Common myeloid progenitor, CD34-positive (primary cell): ENCODE data around the gene IL22RA1.
A peak's percentile ranks its signal among the peaks of the same experiment; 100 is the strongest.

Source experiments
- CTCF ChIA-PET: fragments of 350-600 bp; sonication (Branson Sonifier 250); formaldehyde crosslinking; loops from one replicate; lab custom pipeline; 2021; ENCODE audit warnings: antibody characterized with exemption; lab: Charles Lee
- POLR2A ChIA-PET: fragments of 350-600 bp; sonication (Branson Sonifier 250); formaldehyde crosslinking; loops from one replicate; lab custom pipeline; 2021; ENCODE audit warnings: antibody characterized with exemption; lab: Charles Lee
- DNase-seq, 3 donors: peaks; one replicate each; pipeline versions ENCODE4 v3.0.0 to v3.0.0-alpha.2; 2013
- H3K27ac ChIP-seq, 2 experiments: 1 replicate in 1 of 2; 2 replicates in 1 of 2; pipeline ENCODE4 v1.7.0; 2013; ENCODE audit warnings: inconsistent platforms in 2 of 2, low read length in 2 of 2, mild to moderate bottlenecking in 2 of 2, low read depth in 1 of 2, moderate library complexity in 1 of 2; ENCODE audit not compliant: severe bottlenecking in 2 of 2, insufficient read depth in 1 of 2, poor library complexity in 1 of 2
- H3K27me3 ChIP-seq, 5 experiments: replicated peaks in 2 of 5; 1 replicate in 3 of 5; 2 replicates in 2 of 5; pipeline versions ENCODE4 v1.6.1 to v1.7.0; 2013; ENCODE audit warnings: low read length in 4 of 5, mild to moderate bottlenecking in 2 of 5, moderate library complexity in 2 of 5, inconsistent platforms in 1 of 5; ENCODE audit not compliant: insufficient read depth in 5 of 5, control insufficient read depth in 4 of 5
- H3K36me3 ChIP-seq, 4 experiments: 1 replicate in 2 of 4; 2 replicates in 2 of 4; pipeline versions ENCODE4 v1.6.1 to v1.7.0; 2013; ENCODE audit warnings: low read length in 3 of 4, control low read depth in 1 of 4, mild to moderate bottlenecking in 1 of 4; ENCODE audit not compliant: control insufficient read depth in 4 of 4, insufficient read depth in 4 of 4
- H3K4me1 ChIP-seq, 4 experiments: 1 replicate in 3 of 4; 2 replicates in 1 of 4; pipeline versions ENCODE4 v1.6.1 to v1.7.1; 2013; ENCODE audit warnings: low read length in 3 of 4, mild to moderate bottlenecking in 3 of 4, control low read depth in 1 of 4, inconsistent platforms in 1 of 4, moderate library complexity in 1 of 4; ENCODE audit not compliant: control insufficient read depth in 4 of 4, insufficient read depth in 4 of 4; ENCODE audit errors: control extremely low read depth in 1 of 4
- H3K4me3 ChIP-seq, 7 experiments: 1 replicate in 4 of 7; 2 replicates in 3 of 7; pipeline versions ENCODE4 v1.5.1 to v1.7.0; 2013; ENCODE audit warnings: mild to moderate bottlenecking in 7 of 7, low read length in 6 of 7, moderate library complexity in 6 of 7, inconsistent platforms in 2 of 7, low read depth in 2 of 7, control low read depth in 1 of 7; ENCODE audit not compliant: insufficient read depth in 4 of 7, control insufficient read depth in 1 of 7; ENCODE audit errors: extremely low read depth in 1 of 7
- H3K9me3 ChIP-seq, 5 experiments: 1 replicate in 4 of 5; 2 replicates in 1 of 5; pipeline versions ENCODE4 v1.6.1 to v1.7.1; 2013; ENCODE audit warnings: low read length in 4 of 5, mild to moderate bottlenecking in 2 of 5, inconsistent platforms in 1 of 5, low read depth in 1 of 5, moderate library complexity in 1 of 5; ENCODE audit not compliant: control insufficient read depth in 4 of 5, insufficient read depth in 2 of 5; ENCODE audit errors: control extremely low read depth in 1 of 5
- WGBS: methylation state at CpG from one replicate; pipeline ENCODE4 v1.1.5; 2013; ENCODE audit not compliant: insufficient coverage; 5-methylcytosine and 5-hydroxymethylcytosine counted together

Gene IL22RA1

DNA sequence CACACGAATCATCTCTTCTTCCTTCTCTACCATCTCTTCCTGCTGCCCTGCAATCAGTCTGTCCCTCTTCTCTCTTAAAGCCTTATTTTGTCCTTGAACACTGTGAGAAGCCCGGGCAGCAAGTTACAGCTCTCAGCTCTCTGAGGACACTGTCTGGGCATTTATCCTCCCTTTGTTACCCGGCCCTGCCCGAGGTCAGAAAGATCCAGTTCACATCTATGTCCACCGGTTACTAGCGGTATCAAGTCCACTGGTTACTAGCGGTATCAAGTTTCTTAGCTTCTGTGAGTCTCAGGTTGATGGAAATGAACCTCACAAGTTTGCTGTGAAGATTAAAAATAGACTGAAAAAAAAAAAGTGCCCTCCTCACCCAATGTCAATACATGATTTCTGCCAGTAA is 25.3 kb upstream of the IL22RA1 start:
- Histone ChIP-seq H3K4me3 (no peak overlapping the region), H3K36me3 (no peaks in the 10 kb centered on the region), H3K27ac (no peak overlapping the region), H3K27me3 (peaks cover 0 to 4% (median 0%) of the 10 kb centered on the region in 5 experiments), H3K9me3 (no peaks in the 10 kb centered on the region), H3K4me1 (no peaks in the 10 kb centered on the region)
- CTCF ChIA-PET: no interaction called here
- 96% methylated on average over 7 of the region's 7 CpGs for WGBS
- POLR2A ChIA-PET: interaction anchor here (0.7 kb wide), 1 partner anchor 31 kb away, joined by 3 read pairs; no protein-coding TSS in a partner anchor
- no peak for DNase-seq

DNA sequence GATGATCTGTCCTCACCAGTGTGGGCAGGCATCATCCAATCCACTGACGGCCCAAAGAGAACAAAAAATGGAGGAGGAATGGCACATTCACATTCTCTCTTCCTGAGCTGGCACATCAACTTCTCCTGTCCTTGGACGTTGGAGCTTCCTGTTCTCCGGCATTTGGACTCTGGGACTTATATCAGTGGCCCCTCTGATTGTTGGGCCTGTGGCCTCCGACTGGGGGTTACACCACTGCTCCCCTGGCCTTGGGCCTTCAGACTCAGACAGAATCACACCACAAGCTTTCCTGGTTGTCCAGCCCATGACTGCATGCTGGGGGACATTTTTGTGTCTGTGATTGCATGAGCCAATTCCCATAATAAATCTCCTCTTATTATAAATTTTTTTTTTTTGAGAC is 24.1 kb upstream of the IL22RA1 start:
- 80% methylated on average over 3 of the region's 4 CpGs for WGBS
- no peaks in the 10 kb centered on the region for H3K9me3 ChIP-seq
- DNase-seq: no peak

DNA sequence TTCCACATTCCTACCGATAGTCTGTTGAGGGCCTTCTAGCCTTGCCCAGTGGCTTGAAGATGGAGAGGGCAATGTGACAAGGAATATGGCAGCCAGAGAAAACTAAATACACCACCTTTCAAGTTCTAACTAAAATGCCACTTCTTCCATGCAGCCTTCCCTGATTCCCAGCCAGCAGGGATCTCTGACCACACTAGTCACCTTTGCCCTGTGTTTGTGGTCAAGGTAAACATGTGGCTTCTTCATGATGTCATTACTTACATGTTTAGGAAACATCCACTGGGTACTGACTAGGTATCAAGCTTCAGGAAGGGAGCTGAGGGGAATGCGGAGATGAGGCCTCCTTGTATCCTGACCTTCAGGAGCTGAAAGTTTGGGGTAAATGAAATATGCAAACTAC is 22.6 kb upstream of the IL22RA1 start:
- Histone ChIP-seq H3K27ac (no peak overlapping the region), H3K4me1 (no peaks in the 10 kb centered on the region), H3K27me3 (peaks cover 0 to 1% (median 0%) of the 10 kb centered on the region in 5 experiments), H3K9me3 (no peaks in the 10 kb centered on the region), H3K36me3 (no peaks in the 10 kb centered on the region), H3K4me3 (no peak overlapping the region)
- 100% methylated on average over 2 of the region's 2 CpGs for WGBS
- CTCF ChIA-PET: interaction anchor here (1.0 kb wide), 1 partner anchor 16 kb away, joined by 3 read pairs; no protein-coding TSS in a partner anchor
- DNase-seq: no peak
- POLR2A ChIA-PET: interaction anchor here (1.2 kb wide), 1 partner anchor 10 kb away, joined by 4 read pairs; no protein-coding TSS in a partner anchor

More for the DNA sequence above, 24.1 kb upstream of the IL22RA1 start:
- Histone ChIP-seq H3K27ac (no peak overlapping the region), H3K4me1 (no peaks in the 10 kb centered on the region), H3K27me3 (peaks cover 0 to 1% (median 0%) of the 10 kb centered on the region in 5 experiments), H3K36me3 (no peaks in the 10 kb centered on the region), H3K4me3 (no peak overlapping the region)
- POLR2A ChIA-PET: no interaction called here
- CTCF ChIA-PET: interaction anchor here (0.8 kb wide), 1 partner anchor 18 kb away, joined by 3 read pairs; no protein-coding TSS in a partner anchor

DNA sequence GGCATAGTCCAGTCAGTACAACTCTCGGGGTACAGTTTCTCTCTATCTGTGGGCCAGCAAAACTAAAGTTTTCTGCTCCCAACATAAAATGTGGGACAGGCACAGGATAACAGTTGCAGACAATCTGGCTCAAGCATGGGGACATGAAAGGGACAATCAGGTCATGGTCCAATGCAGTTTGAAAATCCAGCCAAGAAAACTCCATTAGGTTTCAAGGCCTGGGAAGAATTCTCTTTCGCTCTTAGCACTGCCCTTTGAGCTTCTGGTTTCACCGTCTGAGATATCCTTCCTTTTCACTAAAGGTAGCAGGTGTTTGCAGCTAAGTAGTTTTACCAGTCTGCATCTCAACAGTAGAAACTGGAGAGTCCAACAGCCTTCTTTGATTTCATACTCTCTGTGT is 21.1 kb upstream of the IL22RA1 start:
- CTCF ChIA-PET: no interaction called here
- Histone ChIP-seq H3K27me3 (peaks cover 0 to 1% (median 0%) of the 10 kb centered on the region in 5 experiments), H3K9me3 (no peaks in the 10 kb centered on the region), H3K36me3 (no peaks in the 10 kb centered on the region), H3K27ac (no peak overlapping the region), H3K4me1 (no peaks in the 10 kb centered on the region), H3K4me3 (no peak overlapping the region)
- DNase-seq: no peak
- WGBS: 100% methylated on average over 3 of the region's 3 CpGs
- POLR2A ChIA-PET: no interaction called here

DNA sequence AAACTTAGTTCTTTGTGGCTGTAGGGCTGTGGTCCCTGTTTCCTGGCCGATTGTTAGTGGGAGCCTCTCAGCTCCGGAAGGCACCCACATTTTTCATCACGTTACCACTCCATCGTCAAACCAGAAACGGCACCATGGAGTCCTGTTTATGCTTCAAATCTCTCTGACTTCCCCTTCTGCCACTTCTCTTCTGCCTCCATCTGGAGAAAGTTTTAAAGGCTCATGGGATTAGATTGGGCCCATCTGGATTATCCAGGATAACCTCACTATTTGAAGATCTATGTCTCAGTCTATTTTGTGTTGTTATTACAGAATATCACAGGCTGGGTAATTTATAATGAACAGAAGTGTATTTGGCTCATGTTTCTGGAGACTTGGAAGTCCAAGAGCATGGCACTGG is 19.3 kb upstream of the IL22RA1 start:
- Histone ChIP-seq H3K36me3 (no peaks in the 10 kb centered on the region), H3K4me3 (no peak overlapping the region), H3K27me3 (peaks cover 0 to 1% (median 0%) of the 10 kb centered on the region in 5 experiments), H3K4me1 (no peaks in the 10 kb centered on the region), H3K9me3 (no peaks in the 10 kb centered on the region), H3K27ac (no peak overlapping the region)
- POLR2A ChIA-PET: no interaction called here
- CTCF ChIA-PET: interaction anchor here (1.6 kb wide), 1 partner anchor 12 kb away, joined by 6 read pairs; no protein-coding TSS in a partner anchor
- DNase-seq: peak in 2 of 3 donors; percentile 39 to 58
- 19% methylated on average over 5 of the region's 5 CpGs for WGBS

DNA sequence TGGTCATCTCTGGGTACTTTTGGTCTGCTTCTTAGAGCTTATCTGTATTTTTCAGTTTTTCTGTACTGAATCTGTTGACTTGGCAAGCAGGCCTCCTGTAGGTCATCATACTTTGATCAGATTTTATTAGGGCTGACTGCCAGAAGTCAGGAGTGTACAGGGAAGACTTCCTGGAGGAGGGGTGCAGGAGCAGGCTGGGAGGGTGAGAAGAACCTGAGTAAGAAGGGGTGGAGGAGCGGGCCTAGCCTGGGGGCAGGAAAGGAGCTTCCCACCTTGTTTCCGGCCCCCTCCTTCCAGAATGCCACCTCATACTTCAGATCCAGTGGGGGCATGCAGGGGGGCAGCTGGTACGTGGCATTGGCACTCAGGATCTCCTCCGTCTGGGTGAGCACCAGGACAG is 18.3 kb upstream of the IL22RA1 start:
- no peak overlapping the region for H3K27ac ChIP-seq
- DNase-seq: no peak
- 100% methylated on average over 2 of the region's 4 CpGs for WGBS
- no peaks in the 10 kb centered on the region for H3K4me1 ChIP-seq
- H3K27me3 ChIP-seq: peaks cover 0 to 1% (median 0%) of the 10 kb centered on the region in 5 experiments
- H3K4me3 ChIP-seq: no peak overlapping the region
- no peaks in the 10 kb centered on the region for H3K9me3 ChIP-seq
- H3K36me3 ChIP-seq: no peaks in the 10 kb centered on the region
- ChIA-PET CTCF (interaction anchor here (1.2 to 1.6 kb wide), 2 partner anchors 11 to 230 kb away, joined by 4 to 6 read pairs; no protein-coding TSS in a partner anchor), POLR2A (no interaction called here)

DNA sequence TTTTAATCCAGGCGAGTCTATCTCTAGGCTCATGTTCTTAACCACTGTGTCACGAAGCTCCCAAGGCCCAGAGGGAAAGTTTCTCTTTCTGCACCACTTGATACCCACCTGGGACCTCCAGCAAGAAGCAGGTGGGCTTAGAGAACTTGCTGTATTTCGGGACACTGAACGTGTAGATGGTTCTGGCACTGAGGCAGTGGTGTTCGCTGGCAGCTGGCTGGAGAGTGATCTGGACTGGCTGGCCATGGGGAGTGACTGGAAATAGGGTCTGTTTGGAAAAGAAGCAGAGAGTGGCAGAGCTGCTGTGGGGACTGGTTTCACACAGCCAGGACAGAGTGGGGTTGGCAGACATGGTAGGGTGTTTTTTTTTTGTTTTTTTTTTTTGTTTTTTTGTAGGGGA is 16.4 kb upstream of the IL22RA1 start:
- Histone ChIP-seq H3K27ac (no peak overlapping the region), H3K27me3 (peaks cover 0 to 6% (median 2%) of the 10 kb centered on the region in 5 experiments), H3K4me3 (no peak overlapping the region), H3K4me1 (no peaks in the 10 kb centered on the region), H3K9me3 (no peaks in the 10 kb centered on the region), H3K36me3 (no peaks in the 10 kb centered on the region)
- no peak for DNase-seq
- 100% methylated on average over 5 of the region's 5 CpGs for WGBS
- ChIA-PET CTCF (interaction anchor here (1.4 to 1.8 kb wide), 2 partner anchors 10 to 232 kb away, joined by 6 to 8 read pairs; no protein-coding TSS in a partner anchor), POLR2A (no interaction called here)
